ENCODE data around the gene COP1.

DNA sequence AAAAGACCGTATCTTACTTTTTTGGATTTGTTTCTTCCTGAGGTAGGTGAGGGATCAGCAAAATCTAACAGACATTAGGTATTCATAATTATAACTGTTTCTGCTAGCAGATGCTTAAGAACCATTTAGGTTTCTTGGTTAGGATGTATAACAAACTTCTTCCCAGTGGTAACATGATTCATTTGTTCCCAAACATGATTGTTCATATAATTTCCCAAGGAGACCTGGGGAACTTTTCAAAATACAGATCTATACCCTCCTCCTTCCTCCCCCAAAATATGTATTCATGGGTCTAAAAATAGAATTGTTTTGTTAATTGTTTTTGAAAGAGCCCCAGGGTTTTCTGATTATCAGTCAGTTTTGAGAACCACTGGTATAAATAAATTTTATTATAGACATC lies 228.2 kb downstream of the COP1 start:
- TF ChIP-seq POLR2A (IDR thresholded peaks at IDR 0.05): no peak
- TF ChIP-seq, protein P1, sequence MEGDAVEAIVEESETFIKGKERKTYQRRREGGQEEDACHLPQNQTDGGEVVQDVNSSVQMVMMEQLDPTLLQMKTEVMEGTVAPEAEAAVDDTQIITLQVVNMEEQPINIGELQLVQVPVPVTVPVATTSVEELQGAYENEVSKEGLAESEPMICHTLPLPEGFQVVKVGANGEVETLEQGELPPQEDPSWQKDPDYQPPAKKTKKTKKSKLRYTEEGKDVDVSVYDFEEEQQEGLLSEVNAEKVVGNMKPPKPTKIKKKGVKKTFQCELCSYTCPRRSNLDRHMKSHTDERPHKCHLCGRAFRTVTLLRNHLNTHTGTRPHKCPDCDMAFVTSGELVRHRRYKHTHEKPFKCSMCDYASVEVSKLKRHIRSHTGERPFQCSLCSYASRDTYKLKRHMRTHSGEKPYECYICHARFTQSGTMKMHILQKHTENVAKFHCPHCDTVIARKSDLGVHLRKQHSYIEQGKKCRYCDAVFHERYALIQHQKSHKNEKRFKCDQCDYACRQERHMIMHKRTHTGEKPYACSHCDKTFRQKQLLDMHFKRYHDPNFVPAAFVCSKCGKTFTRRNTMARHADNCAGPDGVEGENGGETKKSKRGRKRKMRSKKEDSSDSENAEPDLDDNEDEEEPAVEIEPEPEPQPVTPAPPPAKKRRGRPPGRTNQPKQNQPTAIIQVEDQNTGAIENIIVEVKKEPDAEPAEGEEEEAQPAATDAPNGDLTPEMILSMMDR (IDR thresholded peaks at IDR 0.05): no peak
